K562 (cell line): ENCODE results near the gene MRGPRD. TPM values are rescaled to one million over a fixed set of nuclear protein-coding genes. Genes with fewer than 3 reads are reported as not detected.
"Not testable (repeated sequence)": the region's sequence is repeated elsewhere in the genome, so short reads cannot be mapped to it uniquely, and the experiment has no call there.

Experiments
- ATAC-seq: fragments of 200-7000 bp; cut with Tn5 transposase; 3 replicates; pipeline ENCODE4 v1.9.1; 2020; ENCODE audit warnings: moderate library complexity
- BruUV-seq: library from RNA; stranded (reverse); fragments of 400-500 nt; replicated peaks from 2 replicates; lab custom pipeline; 2021; lab: Mats Ljungman, UMichigan
- CTCF ChIA-PET: fragments of 300-600 bp; formaldehyde crosslinking; extraction: SDS; loops from one replicate; lab custom pipeline; 2021; ENCODE audit warnings: low intra/inter-chr PET ratio; lab: Yijun Ruan, JAX
- POLR2A ChIA-PET: fragments of 300-600, 350-650 bp; sonication (Branson Sonifier 250); formaldehyde crosslinking; extraction: SDS; loops from one replicate; lab custom pipeline; 2021; ENCODE audit warnings: antibody characterized with exemption, inconsistent platforms; lab: Yijun Ruan, JAX
- DNase-seq, 4 experiments: peaks; one replicate each; pipeline versions ENCODE4 v3.0.0 to v3.0.0-alpha.2; 2011 to 2018; ENCODE audit warnings: low spot score in 3 of 4, mixed read lengths in 3 of 4; ENCODE audit errors: extremely low read depth in 1 of 4
- FAIRE-seq: peaks from 2 replicates; lab custom pipeline; 2011; peaks lifted over from hg19 to GRCh38; lab: Jason Lieb, UNC
- H2AFZ ChIP-seq: 2 replicates; pipeline ENCODE4 v1.6.0; 2011; ENCODE audit warnings: low read depth, low read length, control low read depth, inconsistent platforms
- H3K27ac ChIP-seq: fragments of 200-600 bp; 3 replicates; pipeline ENCODE4 v1.8.0; 2011; ENCODE audit warnings: low read depth, mild to moderate bottlenecking, control low read depth, inconsistent platforms, low read length, moderate library complexity, mixed read lengths; ENCODE audit errors: extremely low read depth
- H3K27me3 ChIP-seq, 2 experiments: fragments of 300-600 bp in 1 of 2; 2 replicates in 1 of 2; 3 replicates in 1 of 2; pipeline versions ENCODE4 v1.6.0 to v1.8.0; 2011; ENCODE audit warnings: inconsistent platforms in 2 of 2, low read length in 2 of 2, mild to moderate bottlenecking in 1 of 2, mixed read lengths in 1 of 2, moderate library complexity in 1 of 2; ENCODE audit not compliant: control insufficient read depth in 2 of 2, insufficient read depth in 2 of 2
- H3K36me3 ChIP-seq: fragments of 300-600 bp; 3 replicates; pipeline ENCODE4 v1.8.0; 2011; ENCODE audit warnings: mild to moderate bottlenecking, low read length, inconsistent platforms; ENCODE audit not compliant: control insufficient read depth, insufficient read depth
- H3K4me1 ChIP-seq, 2 experiments: fragments of 200-600 bp in 1 of 2; replicated peaks in 1 of 2; 2 replicates in 1 of 2; 3 replicates in 1 of 2; pipeline versions ENCODE4 v1.5.1 to v1.8.0; 2011; ENCODE audit warnings: inconsistent platforms in 2 of 2, low read length in 2 of 2, mild to moderate bottlenecking in 1 of 2, mixed read lengths in 1 of 2, moderate library complexity in 1 of 2; ENCODE audit not compliant: control insufficient read depth in 2 of 2, insufficient read depth in 2 of 2
- H3K4me2 ChIP-seq: 2 replicates; pipeline ENCODE4 v1.6.1; 2011; ENCODE audit warnings: low read length, control low read depth, inconsistent platforms, mixed read lengths; ENCODE audit not compliant: insufficient read depth
- H3K4me3 ChIP-seq: fragments of 200-600 bp; sonication (generic), shearing (Covaris generic); 2 replicates; pipeline ENCODE4 v1.5.1; 2016; ENCODE audit warnings: control low read depth, inconsistent platforms
- H3K79me2 ChIP-seq: fragments of 200-600 bp; 3 replicates; pipeline ENCODE4 v1.8.0; 2011; ENCODE audit warnings: low read length, inconsistent platforms; ENCODE audit not compliant: control insufficient read depth, insufficient read depth
- H3K9ac ChIP-seq, 2 experiments: 2 replicates each; pipeline versions ENCODE4 v1.6.0 to v1.6.1; 2011; ENCODE audit warnings: low read depth in 2 of 2, low read length in 2 of 2, control low read depth in 1 of 2, inconsistent platforms in 1 of 2, mild to moderate bottlenecking in 1 of 2, mixed read lengths in 1 of 2; ENCODE audit not compliant: insufficient read depth in 1 of 2
- H3K9me1 ChIP-seq: one replicate; pipeline ENCODE4 v1.6.0; 2011; ENCODE audit warnings: inconsistent platforms, mild to moderate bottlenecking, low read length, moderate library complexity; ENCODE audit not compliant: control insufficient read depth, insufficient read depth
- H3K9me3 ChIP-seq: replicated peaks from 2 replicates; pipeline ENCODE4 v1.5.1; 2011; ENCODE audit warnings: low read depth, low read length, inconsistent platforms; ENCODE audit not compliant: control insufficient read depth, insufficient read depth
- H4K20me1 ChIP-seq: replicated peaks from 2 replicates; pipeline ENCODE4 v1.6.1; 2011; ENCODE audit warnings: low read length, inconsistent platforms, mixed read lengths; ENCODE audit not compliant: control insufficient read depth, insufficient read depth
- ATF2 ChIP-seq: sonication (generic); formaldehyde crosslinking; IDR thresholded peaks from 2 replicates; pipeline ENCODE4 v1.8.1; 2022; ENCODE audit warnings: missing genetic modification reagents
- BRD9 ChIP-seq: fragments of 450-650 bp; IDR thresholded peaks from 2 replicates; pipeline ENCODE4 v1.6.1; 2018; ENCODE audit warnings: low read depth; ENCODE audit not compliant: partially characterized antibody
- BRF2 ChIP-seq: IDR thresholded peaks from 3 replicates; pipeline ENCODE4 v1.6.1; 2011; ENCODE audit warnings: borderline replicate concordance, mild to moderate bottlenecking; ENCODE audit not compliant: insufficient read length, insufficient read depth
- E2F4 ChIP-seq: sonication (generic); formaldehyde crosslinking; IDR thresholded peaks from 2 replicates; pipeline ENCODE4 v1.8.0; 2022; ENCODE audit warnings: mild to moderate bottlenecking, low read depth, missing genetic modification reagents
- FOXJ2 ChIP-seq: fragments of 200-800 bp; sonication (Bioruptor generic); IDR thresholded peaks from 2 replicates; pipeline ENCODE4 v1.6.1; 2016; ENCODE audit warnings: missing genetic modification characterization, missing compliant biosample characterization
- IRF9 ChIP-seq: fragments of 450-650 bp; IDR thresholded peaks from 2 replicates; pipeline ENCODE4 v1.6.1; 2016; ENCODE audit warnings: missing biosample characterization, missing genetic modification characterization
- LEF1 ChIP-seq: fragments of 450-650 bp; IDR thresholded peaks from 2 replicates; pipeline ENCODE4 v1.6.1; 2016; ENCODE audit warnings: mild to moderate bottlenecking
- PCBP1 ChIP-seq: fragments of 200-400 bp; formaldehyde crosslinking; IDR thresholded peaks from 2 replicates; pipeline ENCODE4 v1.6.1; 2018; ENCODE audit warnings: mild to moderate bottlenecking, low read depth, low read length; ENCODE audit not compliant: poor library complexity, severe bottlenecking
- POLR2A ChIP-seq: fragments of 450-650 bp; conservative IDR thresholded peaks from 2 replicates; pipeline ENCODE4 v1.6.1; 2016
- SMC3 ChIP-seq: conservative IDR thresholded peaks from 2 replicates; pipeline ENCODE4 v1.6.1; 2011; ENCODE audit warnings: low read depth, low read length, improper control_type of control experiment; ENCODE audit not compliant: insufficient read depth
- ZKSCAN1 ChIP-seq: fragments of 150-350 bp; IDR thresholded peaks from 2 replicates; pipeline ENCODE4 v1.6.1; 2016; ENCODE audit warnings: low read depth, low read length
- ZNF184 ChIP-seq: sonication (generic); formaldehyde crosslinking; IDR thresholded peaks from 2 replicates; pipeline ENCODE4 v1.5.0; 2020; ENCODE audit warnings: missing genetic modification reagents
- WGBS: fragments of 100-300 bp; shearing (Covaris generic); methylation state at CpG from one replicate; pipeline ENCODE4 v1.1.6; 2016; ENCODE audit warnings: low coverage, mixed read lengths; ENCODE audit not compliant: insufficient coverage; ENCODE audit errors: missing lambda C conversion rate; 5-methylcytosine and 5-hydroxymethylcytosine counted together
- in situ Hi-C: fragments of 300-500 bp; cut with MboI; formaldehyde crosslinking; loops from 4 replicates; pipeline ENCODE4 v1.15.0; 2018; ENCODE audit warnings: inconsistent platforms, mixed read lengths
- intact Hi-C: fragments of 100-400 bp; cut with micrococcal nuclease; formaldehyde crosslinking; loops from 2 replicates; pipeline ENCODE4 v1.14.2; 2022
- polyA plus RNA-seq, 8 experiments: library from polyadenylated mRNA; depleted of rRNA in 4 of 8; stranded (reverse) in 5 of 8; unstranded in 3 of 8; fragments of >200 nt; fragmentation: Nextera tagmentation in 2 of 8; fragmentation: Illumina TruSeq in 1 of 8; extraction: Ambion mirVana in 2 of 8; extraction: Trizol in 1 of 8; gene quantifications; 2 replicates each; pipeline versions ENCODE4 v1.2.1 to v1.2.3, GENCODE V29; 2011 to 2014; ENCODE audit warnings: inconsistent platforms in 1 of 8, missing spikeins in 1 of 8
- total RNA-seq, 7 experiments: library from RNA; depleted of rRNA in 6 of 7; stranded (reverse); fragments of >200 nt in 6 of 7; fragmentation: Illumina TruSeq in 2 of 7; extraction: Trizol in 2 of 7; gene quantifications; 2 replicates each; pipeline versions ENCODE4 v1.2.1 to v1.2.3, GENCODE V29; 2011 to 2021; ENCODE audit warnings: low replicate concordance in 1 of 7

The MRGPRD gene
- total and polyA plus RNA-seq, 9 of the 15 experiments (the other 6 are each of a cell fraction or from before 2014, with no cell fraction given) = not detected

GRCh38 chr11:68973706-68974105, 7.1 kb downstream of the MRGPRD start:
- not testable (repeated sequence) for BruUV-seq

GRCh38 chr11:68973219-68973618, 7.6 kb downstream of the MRGPRD start:
- WGBS = 8% methylated on average over 4 of the region's 4 CpGs
- in situ Hi-C loops = no loop called here
- peaks cover 4 to 5% of the 10 kb centered on the region in 2 experiments; a peak in 3 of 5 replicates for H3K4me1 ChIP-seq
- TF ChIP-seq E2F4 (CRISPR knock-in tag) = no peak
- no peak for TF ChIP-seq BRF2
- TF ChIP-seq ATF2 (CRISPR knock-in tag) = no peak
- no peak for TF ChIP-seq LEF1
- TF ChIP-seq ZNF184 (CRISPR knock-in tag) = no peak
- TF ChIP-seq ZKSCAN1 = no peak
- TF ChIP-seq IRF9 = no peak
- no peak for TF ChIP-seq FOXJ2
- TF ChIP-seq PCBP1 = no peak
- no peak for TF ChIP-seq SMC3
- no peak for TF ChIP-seq POLR2A
- TF ChIP-seq BRD9 = no peak

More at GRCh38 chr11:68973706-68974105, 7.1 kb downstream of the MRGPRD start:
- H3K9me3 ChIP-seq, H2AFZ ChIP-seq, H3K4me1 ChIP-seq, POLR2A ChIA-PET, FAIRE-seq, H3K36me3 ChIP-seq, intact Hi-C loops, ATAC-seq, H4K20me1 ChIP-seq, H3K9ac ChIP-seq, H3K27ac ChIP-seq, DNase-seq, H3K79me2 ChIP-seq, CTCF ChIA-PET, H3K4me3 ChIP-seq, H3K4me2 ChIP-seq, H3K9me1 ChIP-seq, in situ Hi-C loops: not testable (repeated sequence)
- WGBS = 62% methylated on average over 9 of the region's 12 CpGs
- peaks cover 26 to 42% of the 10 kb centered on the region in 2 experiments for H3K27me3 ChIP-seq

More at GRCh38 chr11:68973219-68973618, 7.6 kb downstream of the MRGPRD start:
- Histone ChIP-seq H3K79me2 (no peaks in the 10 kb centered on the region), H3K4me2 (no peak overlapping the region), H4K20me1 (no peaks in the 10 kb centered on the region), H3K27me3 (peaks cover 27 to 42% of the 10 kb centered on the region in 2 experiments), H3K9me3 (no peaks in the 10 kb centered on the region), H3K27ac (no peak overlapping the region), H3K9ac (no peak overlapping the region), H2AFZ (no peak overlapping the region), H3K4me3 (no peak overlapping the region), H3K36me3 (no peaks in the 10 kb centered on the region), H3K9me1 (no peaks in the 10 kb centered on the region)
- ChIA-PET CTCF (no interaction called here), POLR2A (no interaction called here)
- no TSS peak for BruUV-seq
- peak; percentile 6 for FAIRE-seq
- no peak for ATAC-seq
- no peak for DNase-seq
- intact Hi-C loops = no loop called here
